Fibroblast of lung (primary cell): ENCODE measurements around the gene ARHGEF25. TPM values are rescaled to one million over a fixed set of nuclear protein-coding genes. Genes with fewer than 3 reads are reported as not detected.
"Not testable (repeated sequence)": the region's sequence is repeated elsewhere in the genome, so short reads cannot be mapped to it uniquely, and the experiment has no call there.

Experiments used
- DNase-seq, 2 donors: peaks; one replicate each; pipeline versions ENCODE4 v3.0.0 to v3.0.0-alpha.2; 2010; ENCODE audit warnings: low read depth in 2 of 2
- H2AFZ ChIP-seq: 2 replicates; pipeline ENCODE4 v1.5.1; 2012; ENCODE audit warnings: low read length, control low read depth, inconsistent platforms
- H3K27ac ChIP-seq: 2 replicates; pipeline ENCODE4 v1.5.1; 2011; ENCODE audit warnings: low read length, control low read depth; ENCODE audit not compliant: insufficient read depth
- H3K27me3 ChIP-seq: 2 replicates; pipeline ENCODE4 v1.5.1; 2011; ENCODE audit warnings: mild to moderate bottlenecking, low read length; ENCODE audit not compliant: control insufficient read depth, insufficient read depth
- H3K36me3 ChIP-seq: 2 replicates; pipeline ENCODE4 v1.5.1; 2011; ENCODE audit warnings: low read length; ENCODE audit not compliant: control insufficient read depth, insufficient read depth
- H3K4me1 ChIP-seq: 2 replicates; pipeline ENCODE4 v1.5.1; 2011; ENCODE audit warnings: low read length; ENCODE audit not compliant: control insufficient read depth, insufficient read depth; ENCODE audit errors: extremely low read depth
- H3K4me2 ChIP-seq: 2 replicates; pipeline ENCODE4 v1.5.1; 2011; ENCODE audit warnings: low read length, control low read depth; ENCODE audit not compliant: insufficient read depth; ENCODE audit errors: extremely low read depth
- H3K4me3 ChIP-seq, 4 experiments: fragments of 200-600 bp in 1 of 4; sonication (generic) in 1 of 4; replicated peaks in 1 of 4; 2 replicates each; pipeline ENCODE4 v1.5.1; 2011 to 2016; ENCODE audit warnings: low read length in 4 of 4, low read depth in 3 of 4, mild to moderate bottlenecking in 3 of 4, control low read depth in 2 of 4, inconsistent platforms in 1 of 4, mixed read lengths in 1 of 4; ENCODE audit not compliant: insufficient read depth in 1 of 4; ENCODE audit errors: control extremely low read depth in 1 of 4
- H3K79me2 ChIP-seq: 2 replicates; pipeline ENCODE4 v1.5.1; 2012; ENCODE audit warnings: mild to moderate bottlenecking, low read length, inconsistent platforms; ENCODE audit not compliant: control insufficient read depth, insufficient read depth
- H3K9ac ChIP-seq: 2 replicates; pipeline ENCODE4 v1.5.1; 2011; ENCODE audit warnings: mild to moderate bottlenecking, low read length, control low read depth; ENCODE audit not compliant: insufficient read depth
- H3K9me3 ChIP-seq: 2 replicates; pipeline ENCODE4 v1.5.1; 2012; ENCODE audit warnings: low read depth, low read length; ENCODE audit not compliant: control insufficient read depth, insufficient read depth
- H4K20me1 ChIP-seq: 2 replicates; pipeline ENCODE4 v1.5.1; 2011; ENCODE audit warnings: low read length; ENCODE audit not compliant: control insufficient read depth, insufficient read depth; ENCODE audit errors: extremely low read depth
- CTCF ChIP-seq, 2 donors: IDR thresholded peaks in 1 of 2; conservative IDR thresholded peaks in 1 of 2; 1 replicate in 1 of 2; 2 replicates in 1 of 2; pipeline ENCODE4 v1.5.1; 2011 to 2012; ENCODE audit warnings: low read length in 2 of 2, control low read depth in 1 of 2, inconsistent platforms in 1 of 2, low read depth in 1 of 2, mild to moderate bottlenecking in 1 of 2
- EZH2 ChIP-seq: IDR thresholded peaks from 2 replicates; pipeline ENCODE4 v1.5.1; 2012; ENCODE audit warnings: low read length, control low read depth, mild to moderate bottlenecking; ENCODE audit errors: missing control alignments
- polyA plus RNA-seq, 2 donors: library from polyadenylated mRNA; depleted of rRNA in 1 of 2; stranded (reverse) in 1 of 2; unstranded in 1 of 2; fragments of >200 nt; gene quantifications; 2 replicates each; pipeline ENCODE4 v1.2.1, GENCODE V29; 2011 to 2012; ENCODE audit warnings: missing spikeins in 1 of 2
- total RNA-seq: library from RNA; depleted of rRNA; stranded (reverse); fragments of >200 nt; gene quantifications from 2 replicates; pipeline ENCODE4 v1.2.1, GENCODE V29; 2014

ARHGEF25 gene
- total and polyA plus RNA-seq, 2 donors (not counting 1 experiment from before 2014, with no cell fraction given) = 15.7 to 40.0 TPM

DNA sequence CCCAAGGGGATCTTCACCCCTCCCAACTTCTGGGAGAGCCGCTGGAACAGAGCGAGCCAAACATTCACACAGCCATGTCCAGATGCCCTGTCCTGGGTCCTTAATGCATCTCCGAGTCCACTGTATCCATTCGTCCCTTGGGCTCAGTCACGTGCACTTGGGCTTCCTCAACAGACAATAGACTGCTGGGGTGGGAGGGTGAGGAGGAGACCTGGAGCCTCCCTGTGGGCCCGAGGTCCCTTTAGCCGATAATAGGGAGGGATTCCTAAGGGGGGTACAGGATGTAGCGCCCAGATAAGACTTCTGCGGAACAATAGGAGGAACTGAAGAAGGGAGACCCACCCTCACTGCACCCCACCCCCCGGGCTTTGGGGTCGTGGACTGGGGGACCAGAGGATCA lies 6.7 kb downstream of the ARHGEF25 start:
- Histone ChIP-seq H3K4me1 (peaks cover 5% of the 10 kb centered on the region), H3K27ac (no peak overlapping the region), H3K27me3 (peaks cover 28% of the 10 kb centered on the region), H3K9me3 (no peaks in the 10 kb centered on the region), H3K79me2 (no peaks in the 10 kb centered on the region), H3K36me3 (no peaks in the 10 kb centered on the region), H4K20me1 (no peaks in the 10 kb centered on the region), H3K4me2 (no peak overlapping the region), H3K9ac (no peak overlapping the region), H3K4me3 (no peak overlapping the region), H2AFZ (no peak overlapping the region)
- DNase-seq = no peak
- TF ChIP-seq CTCF (conservative IDR thresholded peaks at IDR 0.05 in 1 of 2, IDR thresholded peaks at IDR 0.05 in 1 of 2; ENCODE audit: low read depth in 1 of 2, low read length in 2 of 2) = no peak
- TF ChIP-seq EZH2 = no peak

GRCh38 chr12:57618431-57618830 lies 7.2 kb downstream of the ARHGEF25 start:
- peaks cover 30% of the 10 kb centered on the region for H3K27me3 ChIP-seq
- not testable (repeated sequence) for H3K27ac ChIP-seq, H4K20me1 ChIP-seq, H3K4me2 ChIP-seq, DNase-seq, H3K4me1 ChIP-seq, H2AFZ ChIP-seq, H3K9me3 ChIP-seq, H3K36me3 ChIP-seq, H3K4me3 ChIP-seq, H3K79me2 ChIP-seq, H3K9ac ChIP-seq

- H3K27ac ChIP-seq = no peak overlapping the region
- no peak for TF ChIP-seq CTCF (conservative IDR thresholded peaks at IDR 0.05 in 1 of 2, IDR thresholded peaks at IDR 0.05 in 1 of 2; ENCODE audit: low read depth in 1 of 2, low read length in 2 of 2)
- TF ChIP-seq EZH2 = no peak
- H3K4me1 ChIP-seq = peaks cover 5% of the 10 kb centered on the region
- H3K79me2 ChIP-seq = no peaks in the 10 kb centered on the region
- H2AFZ ChIP-seq = no peak overlapping the region
- H3K9me3 ChIP-seq = no peaks in the 10 kb centered on the region
- H3K4me2 ChIP-seq = no peak overlapping the region
- H3K9ac ChIP-seq = no peak overlapping the region
- H3K27me3 ChIP-seq = peaks cover 30% of the 10 kb centered on the region
- no peak for DNase-seq
- H3K4me3 ChIP-seq = no peak overlapping the region
- no peaks in the 10 kb centered on the region for H4K20me1 ChIP-seq
- no peaks in the 10 kb centered on the region for H3K36me3 ChIP-seq
Measured at GRCh38 chr12:57618966-57619433, 7.8 kb downstream of the ARHGEF25 start.
